Activated T-helper 1 cell treated with anti-CD3 and anti-CD28 coated beads, Interleukin-12 subunit alpha, Interleukin-12 subunit beta, Interleukin-2, Interleukin-4 antibody, amounts not matched to agents 30 ng/mL and 10 ng/mL and 1 ng/mL, durations not matched to agents 14 hours and 24 hours and 36 hours (primary cell): ENCODE measurements around the gene CAMSAP1. TPM values are rescaled to one million over a fixed set of nuclear protein-coding genes. Genes with fewer than 3 reads are reported as not detected.

ENCODE experiments used
- DNase-seq: peaks from one replicate; pipeline ENCODE4 v3.0.0; 2021; ENCODE audit warnings: low spot score
- H3K27ac Mint-ChIP-seq: one replicate; pipeline ENCODE4 v1.8.0; 2021; ENCODE audit warnings: mild to moderate bottlenecking, mixed read lengths
- H3K27me3 Mint-ChIP-seq: one replicate; pipeline ENCODE4 v1.8.0; 2022; ENCODE audit warnings: mild to moderate bottlenecking, moderate library complexity, mixed read lengths; ENCODE audit not compliant: insufficient read depth
- H3K36me3 Mint-ChIP-seq: one replicate; pipeline ENCODE4 v1.8.0; 2021; ENCODE audit warnings: low read depth, mixed read lengths
- H3K4me1 Mint-ChIP-seq: one replicate; pipeline ENCODE4 v1.8.0; 2021; ENCODE audit warnings: low read depth, mixed read lengths
- H3K4me3 Mint-ChIP-seq: one replicate; pipeline ENCODE4 v1.8.0; 2021; ENCODE audit warnings: mild to moderate bottlenecking, moderate library complexity, mixed read lengths
- H3K9me3 Mint-ChIP-seq: one replicate; pipeline ENCODE4 v1.8.0; 2021; ENCODE audit warnings: mixed read lengths
- intact Hi-C: fragments of 100-400 bp; cut with micrococcal nuclease; formaldehyde crosslinking; loops from one replicate; pipeline ENCODE4 v1.15.1; 2024
- total RNA-seq: library from RNA; stranded (reverse); gene quantifications from 2 replicates; pipeline ENCODE4 v1.2.3, GENCODE V29; 2022

CAMSAP1 gene
- total RNA-seq, 1 donor from 2014 or later = 43.8 TPM

DNA sequence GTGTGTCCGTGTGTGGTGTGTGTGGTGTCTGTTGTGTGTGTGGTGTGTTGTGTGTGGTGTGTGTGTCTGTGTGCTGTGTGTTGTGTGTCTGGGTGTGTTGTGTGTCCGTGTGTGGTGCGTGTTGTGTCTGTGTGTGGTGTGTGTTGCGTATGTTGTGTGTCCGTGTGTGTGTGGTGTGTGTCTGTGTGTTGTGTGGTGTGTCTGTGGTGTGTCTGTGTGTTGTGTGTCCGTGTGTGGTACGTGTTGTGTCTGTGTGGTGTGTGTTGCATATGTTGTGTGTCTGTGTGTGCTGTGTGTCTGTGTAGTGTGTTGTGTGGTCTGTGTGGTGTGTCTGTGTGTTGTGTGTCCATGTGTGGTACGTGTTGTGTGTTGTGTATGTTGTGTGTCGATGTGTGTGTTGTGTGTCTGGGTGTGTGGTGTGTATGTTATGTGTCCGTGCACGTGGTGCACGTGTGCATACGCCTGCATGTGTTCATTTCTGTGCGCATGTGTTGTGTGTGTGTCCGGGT, 133.1 kb downstream of the CAMSAP1 start:
- no peaks in the 10 kb centered on the region for H3K9me3 Mint-ChIP-seq
- intact Hi-C loops = no loop called here
- no peaks in the 10 kb centered on the region for H3K36me3 Mint-ChIP-seq
- no peak overlapping the region for H3K27ac Mint-ChIP-seq
- H3K4me3 Mint-ChIP-seq = no peak overlapping the region
- DNase-seq = no peak
- H3K27me3 Mint-ChIP-seq = no peaks in the 10 kb centered on the region
- no peaks in the 10 kb centered on the region for H3K4me1 Mint-ChIP-seq

DNA sequence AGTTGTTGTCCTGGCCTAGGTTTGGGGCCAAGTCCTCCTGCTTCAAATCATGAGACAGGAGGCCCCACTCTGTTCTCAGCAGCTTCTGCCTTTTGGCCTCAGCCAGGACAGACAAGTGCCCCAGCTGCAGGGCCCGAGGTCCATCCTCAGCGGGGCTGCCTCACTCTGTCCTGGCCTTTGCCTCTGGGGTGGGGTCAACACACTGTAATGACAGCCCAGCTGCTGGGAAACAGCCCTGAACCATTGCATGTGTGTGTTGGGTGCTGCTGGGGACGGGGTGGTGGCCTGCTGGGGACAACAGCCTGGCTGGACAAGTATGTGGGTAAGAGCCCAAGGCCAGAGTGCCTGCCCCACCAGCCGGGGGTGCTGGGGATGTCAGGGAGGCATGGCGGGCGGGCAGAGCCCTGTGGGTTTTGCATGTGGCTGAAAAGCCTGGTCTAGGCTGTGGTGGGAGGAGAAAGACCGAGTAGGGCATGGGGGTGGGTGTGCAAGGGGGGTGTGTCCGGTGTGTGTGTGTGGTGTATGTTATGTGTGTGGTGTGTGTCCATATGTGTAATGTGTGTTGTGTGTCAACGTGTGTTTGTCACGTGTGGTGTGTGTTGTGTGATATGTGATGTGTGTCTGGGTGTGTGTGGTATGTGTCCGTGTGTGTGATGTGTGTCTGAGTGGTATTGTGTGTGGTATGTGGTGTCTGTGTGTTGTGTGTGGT, 133.7 kb downstream of the CAMSAP1 start:
- Mint-ChIP-seq H3K36me3 (no peaks in the 10 kb centered on the region), H3K9me3 (no peaks in the 10 kb centered on the region), H3K4me3 (no peak overlapping the region), H3K27me3 (no peaks in the 10 kb centered on the region), H3K27ac (no peak overlapping the region), H3K4me1 (no peaks in the 10 kb centered on the region)
- DNase-seq = no peak
- intact Hi-C loops = no loop called here

DNA sequence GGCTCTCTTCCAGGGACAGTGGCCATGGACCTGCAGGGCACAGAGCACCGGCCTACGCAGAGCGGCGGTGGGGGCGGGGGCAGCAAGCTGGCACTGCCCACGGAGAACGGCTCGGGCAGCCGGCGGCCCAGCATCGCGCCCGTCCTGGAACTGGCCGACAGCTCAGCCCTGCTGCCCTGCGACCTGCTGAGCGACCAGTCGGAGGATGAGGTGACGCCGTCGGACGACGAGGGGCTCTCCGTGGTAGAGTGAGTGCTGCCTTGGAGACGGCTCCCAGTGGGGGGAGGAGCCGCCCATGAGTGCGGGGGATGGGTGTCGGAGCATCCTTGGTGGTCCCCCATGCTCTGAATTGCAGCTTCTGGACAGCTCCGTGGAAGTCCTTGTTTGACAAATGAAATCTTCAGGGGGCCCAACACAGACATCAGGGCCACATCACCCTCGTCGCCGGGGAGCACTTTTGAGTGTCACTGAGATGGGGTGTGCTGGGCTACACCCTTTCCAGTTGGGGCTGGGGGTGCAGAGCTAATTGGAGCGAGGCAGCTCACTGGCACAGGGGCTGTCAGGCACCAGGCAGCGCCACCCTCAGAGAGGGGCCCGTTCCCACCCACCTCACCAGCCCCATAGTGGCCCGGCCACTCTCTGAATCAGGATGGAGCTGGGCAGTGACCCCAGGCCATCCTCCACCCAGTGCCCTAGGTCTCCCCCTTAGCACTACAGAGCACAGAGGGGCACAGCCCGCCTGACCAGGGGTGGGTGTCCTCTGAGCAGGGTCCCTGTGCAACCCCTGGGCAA, 134.4 kb downstream of the CAMSAP1 start:
- no peak for DNase-seq
- no peak overlapping the region for H3K4me3 Mint-ChIP-seq
- H3K36me3 Mint-ChIP-seq = no peaks in the 10 kb centered on the region
- intact Hi-C loops = no loop called here
- H3K4me1 Mint-ChIP-seq = no peaks in the 10 kb centered on the region
- no peak overlapping the region for H3K27ac Mint-ChIP-seq
- H3K9me3 Mint-ChIP-seq = no peaks in the 10 kb centered on the region
- H3K27me3 Mint-ChIP-seq = no peaks in the 10 kb centered on the region

DNA sequence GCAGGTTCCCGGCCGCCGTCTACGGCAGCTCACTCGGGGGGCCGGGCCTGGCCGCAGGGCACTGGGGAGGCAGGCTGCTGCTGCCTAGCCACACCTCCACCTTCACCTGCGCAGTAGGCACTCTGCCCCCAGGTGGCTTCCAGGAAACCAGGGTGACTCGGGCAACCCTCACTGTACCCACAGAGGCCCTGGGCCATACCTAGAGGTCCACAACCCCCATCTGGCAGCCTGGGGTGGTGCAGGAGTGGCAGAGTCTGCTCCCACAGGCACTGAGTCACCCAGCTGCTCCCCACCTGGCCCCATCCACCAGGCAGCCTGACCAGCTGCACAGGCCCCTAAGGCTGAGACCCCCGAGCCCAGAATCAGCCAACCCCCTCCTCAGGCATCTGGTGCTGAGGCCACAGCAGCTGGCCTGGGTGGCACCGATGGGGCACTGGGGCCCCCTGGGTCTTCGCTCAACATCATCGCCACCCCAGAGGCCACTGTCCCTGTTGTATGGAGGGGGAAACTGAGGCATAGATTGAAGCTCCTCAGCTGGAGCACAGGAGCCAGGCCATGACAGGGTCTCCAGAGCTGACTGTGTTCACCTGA, 135.2 kb downstream of the CAMSAP1 start:
- Mint-ChIP-seq H3K27ac (no peak overlapping the region), H3K36me3 (no peaks in the 10 kb centered on the region), H3K4me3 (no peak overlapping the region), H3K9me3 (no peaks in the 10 kb centered on the region), H3K4me1 (no peaks in the 10 kb centered on the region), H3K27me3 (no peaks in the 10 kb centered on the region)
- no peak for DNase-seq
- intact Hi-C loops = no loop called here

DNA sequence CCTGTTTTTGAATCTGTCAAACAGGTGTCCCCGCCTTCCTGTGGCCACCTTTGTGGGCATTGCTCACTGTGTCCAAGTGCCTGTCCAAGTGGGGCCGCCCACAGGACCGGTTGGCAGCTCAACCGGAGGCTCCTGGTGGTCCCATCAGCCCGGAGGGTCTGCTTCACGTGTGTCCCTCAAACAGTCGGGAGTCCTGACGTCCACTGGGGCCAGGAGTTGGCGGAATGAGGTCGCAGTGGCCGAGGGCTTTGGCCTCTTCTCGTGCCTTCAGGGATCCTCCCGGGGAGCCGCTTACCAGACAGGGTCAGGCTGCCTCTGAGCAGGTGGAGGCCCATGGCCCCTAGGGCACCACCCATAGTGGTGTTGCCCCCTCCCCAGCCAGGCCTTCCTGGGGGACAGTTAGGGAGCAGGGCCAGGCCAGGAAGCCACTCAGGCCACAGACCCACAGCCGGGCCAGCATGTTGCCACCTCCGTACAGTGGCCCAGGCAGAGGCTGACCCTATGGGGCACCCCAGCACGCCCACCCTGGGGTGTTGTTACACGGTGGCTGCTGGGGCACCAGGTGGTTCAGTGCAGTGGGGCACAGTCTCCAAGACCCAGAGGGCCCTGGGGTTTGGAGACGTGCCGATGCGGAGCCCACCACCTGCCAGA, 135.8 kb downstream of the CAMSAP1 start:
- no peak for DNase-seq
- no peaks in the 10 kb centered on the region for H3K36me3 Mint-ChIP-seq
- H3K9me3 Mint-ChIP-seq = peaks cover 3% of the 10 kb centered on the region
- no peak overlapping the region for H3K27ac Mint-ChIP-seq
- no peak overlapping the region for H3K4me3 Mint-ChIP-seq
- no peaks in the 10 kb centered on the region for H3K27me3 Mint-ChIP-seq
- H3K4me1 Mint-ChIP-seq = no peaks in the 10 kb centered on the region
- intact Hi-C loops = no loop called here

DNA sequence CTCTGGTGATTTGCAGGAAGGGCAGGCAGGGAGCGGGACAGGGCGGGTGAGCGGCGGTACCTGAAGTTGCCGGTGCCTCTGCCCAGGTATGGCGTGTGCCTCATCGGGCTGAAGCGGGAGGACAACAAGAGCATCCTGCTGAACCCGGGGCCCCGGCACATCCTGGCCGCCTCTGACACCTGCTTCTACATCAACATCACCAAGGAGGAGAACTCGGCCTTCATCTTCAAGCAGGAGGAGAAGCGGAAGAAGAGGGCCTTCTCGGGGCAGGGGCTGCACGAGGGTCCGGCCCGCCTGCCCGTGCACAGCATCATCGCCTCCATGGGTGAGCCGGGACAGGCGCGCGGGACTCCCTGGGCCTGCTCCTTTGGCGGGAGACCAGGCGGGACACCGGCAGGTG, 136.6 kb downstream of the CAMSAP1 start:
- DNase-seq = no peak
- intact Hi-C loops = no loop called here
- H3K4me1 Mint-ChIP-seq = no peaks in the 10 kb centered on the region
- H3K27ac Mint-ChIP-seq = no peak overlapping the region
- no peaks in the 10 kb centered on the region for H3K36me3 Mint-ChIP-seq
- no peaks in the 10 kb centered on the region for H3K27me3 Mint-ChIP-seq
- peaks cover 11% of the 10 kb centered on the region for H3K9me3 Mint-ChIP-seq
- no peak overlapping the region for H3K4me3 Mint-ChIP-seq

DNA sequence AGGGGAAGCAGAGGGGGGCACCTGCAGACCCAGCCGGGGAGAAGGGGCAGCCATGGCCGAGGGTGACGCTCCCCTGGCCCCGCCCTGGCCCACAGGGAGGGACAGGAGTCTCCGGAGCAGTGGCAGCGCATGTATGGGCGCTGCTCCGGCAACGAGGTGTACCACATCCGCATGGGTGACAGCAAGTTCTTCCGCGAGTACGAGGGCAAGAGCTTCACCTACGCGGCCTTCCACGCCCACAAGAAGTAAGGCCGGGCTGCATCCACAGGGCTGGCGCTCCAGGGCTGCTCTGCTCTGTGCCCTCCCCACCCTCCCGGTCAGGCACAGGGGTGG, 137.2 kb downstream of the CAMSAP1 start:
- Mint-ChIP-seq H3K36me3 (no peaks in the 10 kb centered on the region), H3K27ac (no peak overlapping the region), H3K4me1 (no peaks in the 10 kb centered on the region), H3K9me3 (peaks cover 11% of the 10 kb centered on the region), H3K27me3 (no peaks in the 10 kb centered on the region), H3K4me3 (no peak overlapping the region)
- intact Hi-C loops = no loop called here
- no peak for DNase-seq

DNA sequence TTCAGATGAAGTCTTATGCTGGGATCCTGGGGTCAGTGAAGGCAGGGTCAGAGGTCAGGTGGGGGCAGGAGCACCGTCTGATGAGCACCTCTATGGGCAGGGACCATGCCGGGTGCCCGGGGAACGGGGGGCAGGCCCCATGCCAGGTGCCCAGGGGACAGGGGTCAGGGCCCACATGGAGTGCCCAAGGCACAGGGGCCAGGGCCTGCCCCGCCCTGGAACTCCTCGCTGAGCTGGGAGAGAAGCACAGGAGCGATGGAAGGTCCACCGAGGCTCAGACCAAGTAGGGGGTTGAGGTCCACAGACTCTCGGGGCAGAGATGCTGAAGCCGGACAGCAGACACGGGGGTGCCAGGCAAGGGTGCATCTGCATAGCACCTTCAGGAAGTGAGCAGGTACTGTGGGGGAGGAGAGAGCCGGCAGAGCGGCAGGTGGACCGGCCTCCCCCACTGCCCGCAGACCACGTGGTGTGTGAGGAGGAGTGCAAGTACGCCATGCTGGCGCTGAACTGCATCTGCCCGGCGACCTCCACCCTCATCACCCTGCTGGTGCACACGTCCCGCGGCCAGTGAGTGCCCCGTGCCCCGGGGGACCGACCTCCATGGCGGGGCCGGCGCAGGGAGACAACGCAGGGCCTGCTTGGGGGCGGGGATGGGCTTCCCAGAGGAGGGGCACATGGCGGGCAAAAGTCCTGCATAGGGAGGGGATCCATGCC, 137.7 kb downstream of the CAMSAP1 start:
- intact Hi-C loops = no loop called here
- no peaks in the 10 kb centered on the region for H3K27me3 Mint-ChIP-seq
- no peak overlapping the region for H3K4me3 Mint-ChIP-seq
- DNase-seq = no peak
- H3K9me3 Mint-ChIP-seq = peaks cover 11% of the 10 kb centered on the region
- no peaks in the 10 kb centered on the region for H3K4me1 Mint-ChIP-seq
- H3K27ac Mint-ChIP-seq = no peak overlapping the region
- H3K36me3 Mint-ChIP-seq = no peaks in the 10 kb centered on the region

DNA sequence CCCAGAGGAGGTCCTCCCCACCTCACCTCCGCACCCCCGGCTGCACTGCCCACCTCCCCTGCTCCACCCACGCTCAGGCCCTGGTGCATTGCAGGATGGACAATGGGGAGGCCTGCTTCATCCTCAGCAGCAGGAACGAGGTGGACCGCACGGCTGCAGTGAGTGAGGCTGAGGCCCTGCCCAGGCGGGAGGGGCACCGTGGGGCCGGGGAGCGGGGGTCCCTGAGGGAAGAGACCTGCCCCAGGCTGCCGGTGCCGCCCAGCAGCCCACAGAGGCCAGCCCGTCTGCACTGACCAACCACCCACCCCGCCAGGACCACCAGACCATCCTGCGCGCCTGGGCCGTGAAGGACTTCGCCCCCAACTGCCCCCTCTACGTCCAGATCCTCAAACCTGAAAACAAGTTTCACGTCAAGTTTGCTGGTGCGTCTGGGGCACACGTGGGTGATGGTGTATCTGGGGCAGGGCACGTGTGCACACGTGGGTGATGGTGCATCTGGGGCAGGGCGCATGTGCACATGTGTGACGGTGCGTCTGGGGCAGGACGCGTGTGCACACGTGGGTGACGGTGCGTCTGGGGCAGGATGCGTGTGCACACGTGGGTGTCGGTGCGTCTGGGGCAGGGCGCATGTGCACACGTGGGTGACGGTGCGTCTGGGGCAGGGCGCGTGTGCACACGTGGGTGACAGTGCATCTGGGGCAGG, 138.7 kb downstream of the CAMSAP1 start:
- no peaks in the 10 kb centered on the region for H3K36me3 Mint-ChIP-seq
- no peaks in the 10 kb centered on the region for H3K27me3 Mint-ChIP-seq
- no peaks in the 10 kb centered on the region for H3K4me1 Mint-ChIP-seq
- H3K9me3 Mint-ChIP-seq = peaks cover 11% of the 10 kb centered on the region
- no peak overlapping the region for H3K27ac Mint-ChIP-seq
- no peak overlapping the region for H3K4me3 Mint-ChIP-seq
- intact Hi-C loops = no loop called here
- DNase-seq = no peak

DNA sequence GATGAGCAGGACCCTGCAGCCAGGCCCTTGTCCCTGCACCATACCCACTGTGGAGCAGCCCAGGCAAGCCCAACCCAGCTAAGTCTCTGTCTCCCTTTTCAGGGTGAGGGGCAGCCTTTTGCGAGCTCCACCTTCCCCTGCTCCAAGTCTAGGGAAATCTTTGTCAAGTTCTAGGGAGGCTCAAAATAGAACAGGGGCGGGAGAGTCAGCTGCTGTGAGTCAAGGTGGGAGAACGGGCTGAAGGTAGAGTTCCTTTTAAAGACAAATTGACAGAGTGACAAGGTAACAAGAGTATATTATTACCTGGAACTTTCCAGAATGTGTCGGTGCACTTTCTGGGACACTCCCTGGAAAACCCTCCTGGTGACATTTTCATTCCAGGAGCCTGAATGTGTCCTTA, 140.6 kb downstream of the CAMSAP1 start:
- Mint-ChIP-seq H3K27me3 (no peaks in the 10 kb centered on the region), H3K4me3 (no peak overlapping the region), H3K4me1 (no peaks in the 10 kb centered on the region), H3K9me3 (peaks cover 11% of the 10 kb centered on the region), H3K36me3 (no peaks in the 10 kb centered on the region), H3K27ac (no peak overlapping the region)
- no peak for DNase-seq
- intact Hi-C loops = no loop called here

DNA sequence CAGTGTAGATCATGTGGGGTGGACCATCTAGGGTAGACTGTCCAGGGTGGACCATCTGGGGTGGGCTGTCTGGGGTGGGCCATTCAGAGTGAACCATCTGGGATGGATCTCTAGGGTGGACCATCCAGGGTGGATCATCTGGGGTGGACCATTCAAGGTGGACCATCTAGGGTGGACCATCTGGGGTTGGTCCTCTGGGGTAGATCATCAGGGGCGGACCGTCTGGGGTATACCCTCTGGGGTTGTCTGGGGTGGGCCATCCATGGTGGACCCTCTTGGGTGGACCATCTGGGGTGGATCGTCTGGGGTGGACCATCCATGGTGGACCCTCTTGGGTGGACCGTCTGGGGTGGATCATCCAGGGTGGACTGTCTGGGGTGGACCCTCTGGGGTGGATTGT, 141.1 kb downstream of the CAMSAP1 start:
- Mint-ChIP-seq H3K27ac (no peak overlapping the region), H3K36me3 (no peaks in the 10 kb centered on the region), H3K4me1 (no peaks in the 10 kb centered on the region), H3K4me3 (no peak overlapping the region), H3K27me3 (no peaks in the 10 kb centered on the region), H3K9me3 (peaks cover 11% of the 10 kb centered on the region)
- no peak for DNase-seq
- intact Hi-C loops = no loop called here

DNA sequence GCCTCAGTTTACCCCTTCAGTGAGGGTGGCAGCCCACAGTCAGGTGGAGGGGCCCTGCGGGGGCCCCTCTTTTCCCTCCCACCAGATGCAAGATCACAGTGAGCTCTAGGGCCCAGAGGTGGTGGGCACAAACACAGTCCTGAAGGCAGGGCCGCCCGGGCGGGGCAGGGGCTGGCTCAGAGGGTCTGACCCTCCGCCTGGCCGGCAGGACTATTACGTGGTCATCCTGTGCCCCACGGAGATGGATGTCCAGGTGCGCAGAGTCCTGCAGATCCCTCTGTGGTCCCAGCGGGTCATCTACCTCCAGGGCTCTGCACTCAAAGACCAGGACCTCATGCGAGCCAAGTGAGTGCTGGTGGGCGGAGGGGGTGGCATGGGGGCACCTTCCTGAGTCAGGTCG, 141.9 kb downstream of the CAMSAP1 start:
- DNase-seq = no peak
- intact Hi-C loops = no loop called here
- Mint-ChIP-seq H3K4me3 (no peak overlapping the region), H3K27me3 (no peaks in the 10 kb centered on the region), H3K36me3 (no peaks in the 10 kb centered on the region), H3K9me3 (peaks cover 11% of the 10 kb centered on the region), H3K27ac (no peak overlapping the region), H3K4me1 (no peaks in the 10 kb centered on the region)
